Neural cell (in vitro differentiated cells): ENCODE data around the gene MLST8.

ENCODE experiments used
- CTCF ChIP-seq: fragments of 450-650 bp; IDR thresholded peaks from 2 replicates; pipeline ENCODE4 v1.5.1; 2014; ENCODE audit warnings: antibody characterized with exemption, mild to moderate bottlenecking, moderate library complexity; ENCODE audit not compliant: poor library complexity, severe bottlenecking
- EZH2 ChIP-seq: fragments of 200-600, 300-800 bp; shearing (Covaris generic), sonication (generic); IDR thresholded peaks from 2 replicates; pipeline ENCODE4 v1.6.1; 2014; ENCODE audit warnings: antibody characterized with exemption, low read length, borderline replicate concordance, mild to moderate bottlenecking; ENCODE audit not compliant: insufficient read depth, poor library complexity, severe bottlenecking
- POLR2AphosphoS5 ChIP-seq: IDR thresholded peaks from 2 replicates; pipeline ENCODE4 v1.6.1; 2012
- RAD21 ChIP-seq: fragments of 450-650 bp; conservative IDR thresholded peaks from 2 replicates; pipeline ENCODE4 v1.6.1; 2014; ENCODE audit warnings: antibody characterized with exemption, mild to moderate bottlenecking, moderate library complexity
- TF ChIP-seq, protein P1 (sequence below): IDR thresholded peaks from 2 replicates; pipeline ENCODE4 v1.6.1; 2012; ENCODE audit warnings: borderline replicate concordance

- TF ChIP-seq CTCF (no peak), RAD21 (no peak), POLR2AphosphoS5 (no peak), EZH2 (no peak)
- TF ChIP-seq, protein P1, sequence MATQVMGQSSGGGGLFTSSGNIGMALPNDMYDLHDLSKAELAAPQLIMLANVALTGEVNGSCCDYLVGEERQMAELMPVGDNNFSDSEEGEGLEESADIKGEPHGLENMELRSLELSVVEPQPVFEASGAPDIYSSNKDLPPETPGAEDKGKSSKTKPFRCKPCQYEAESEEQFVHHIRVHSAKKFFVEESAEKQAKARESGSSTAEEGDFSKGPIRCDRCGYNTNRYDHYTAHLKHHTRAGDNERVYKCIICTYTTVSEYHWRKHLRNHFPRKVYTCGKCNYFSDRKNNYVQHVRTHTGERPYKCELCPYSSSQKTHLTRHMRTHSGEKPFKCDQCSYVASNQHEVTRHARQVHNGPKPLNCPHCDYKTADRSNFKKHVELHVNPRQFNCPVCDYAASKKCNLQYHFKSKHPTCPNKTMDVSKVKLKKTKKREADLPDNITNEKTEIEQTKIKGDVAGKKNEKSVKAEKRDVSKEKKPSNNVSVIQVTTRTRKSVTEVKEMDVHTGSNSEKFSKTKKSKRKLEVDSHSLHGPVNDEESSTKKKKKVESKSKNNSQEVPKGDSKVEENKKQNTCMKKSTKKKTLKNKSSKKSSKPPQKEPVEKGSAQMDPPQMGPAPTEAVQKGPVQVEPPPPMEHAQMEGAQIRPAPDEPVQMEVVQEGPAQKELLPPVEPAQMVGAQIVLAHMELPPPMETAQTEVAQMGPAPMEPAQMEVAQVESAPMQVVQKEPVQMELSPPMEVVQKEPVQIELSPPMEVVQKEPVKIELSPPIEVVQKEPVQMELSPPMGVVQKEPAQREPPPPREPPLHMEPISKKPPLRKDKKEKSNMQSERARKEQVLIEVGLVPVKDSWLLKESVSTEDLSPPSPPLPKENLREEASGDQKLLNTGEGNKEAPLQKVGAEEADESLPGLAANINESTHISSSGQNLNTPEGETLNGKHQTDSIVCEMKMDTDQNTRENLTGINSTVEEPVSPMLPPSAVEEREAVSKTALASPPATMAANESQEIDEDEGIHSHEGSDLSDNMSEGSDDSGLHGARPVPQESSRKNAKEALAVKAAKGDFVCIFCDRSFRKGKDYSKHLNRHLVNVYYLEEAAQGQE, result no peak
Observed at GRCh38 chr16:2196162-2196980, 8.9 kb upstream of the MLST8 start, which contains the start of gene CASKIN1.
